Mesendoderm (in vitro differentiated cells): ENCODE measurements around the gene PLEKHA4.

ENCODE experiments used
- DNase-seq: peaks from one replicate; pipeline ENCODE4 v3.0.0; 2013
- H2AK5ac ChIP-seq: 2 replicates; pipeline ENCODE4 v1.6.1; 2013; ENCODE audit warnings: low read length, inconsistent platforms
- H2BK120ac ChIP-seq: 2 replicates; pipeline ENCODE4 v1.6.1; 2013; ENCODE audit warnings: low read depth, mild to moderate bottlenecking, low read length, moderate library complexity, mixed read lengths
- H2BK15ac ChIP-seq: replicated peaks from 2 replicates; pipeline ENCODE4 v1.6.1; 2013; ENCODE audit warnings: low read depth, mild to moderate bottlenecking, moderate library complexity
- H2BK5ac ChIP-seq: 2 replicates; pipeline ENCODE4 v1.6.1; 2013; ENCODE audit warnings: low read length, inconsistent platforms
- H3K18ac ChIP-seq: 2 replicates; pipeline ENCODE4 v1.6.1; 2013; ENCODE audit warnings: mild to moderate bottlenecking, low read length, mixed read lengths
- H3K23ac ChIP-seq: one replicate; pipeline ENCODE4 v1.6.1; 2013; ENCODE audit warnings: low read length
- H3K27ac ChIP-seq: 2 replicates; pipeline ENCODE4 v1.5.1; 2013; ENCODE audit warnings: low read depth, mild to moderate bottlenecking, inconsistent platforms, low read length, moderate library complexity
- H3K27me3 ChIP-seq: 2 replicates; pipeline ENCODE4 v1.6.1; 2013; ENCODE audit warnings: low read length, control low read depth, mild to moderate bottlenecking, inconsistent platforms; ENCODE audit not compliant: insufficient read depth, poor library complexity
- H3K36me3 ChIP-seq: 2 replicates; pipeline ENCODE4 v1.6.1; 2013; ENCODE audit warnings: low read length, inconsistent platforms; ENCODE audit not compliant: control insufficient read depth, insufficient read depth
- H3K4ac ChIP-seq: one replicate; pipeline ENCODE4 v1.6.1; 2013; ENCODE audit warnings: low read depth, mild to moderate bottlenecking, low read length, moderate library complexity
- H3K4me1 ChIP-seq: 2 replicates; pipeline ENCODE4 v1.6.1; 2013; ENCODE audit warnings: low read depth, low read length, inconsistent platforms; ENCODE audit not compliant: control insufficient read depth
- H3K4me2 ChIP-seq: 2 replicates; pipeline ENCODE4 v1.6.1; 2013; ENCODE audit warnings: low read length
- H3K4me3 ChIP-seq: 2 replicates; pipeline ENCODE4 v1.5.1; 2013; ENCODE audit warnings: mild to moderate bottlenecking, low read length
- H3K56ac ChIP-seq: one replicate; pipeline ENCODE4 v1.6.1; 2013; ENCODE audit warnings: low read length
- H3K79me1 ChIP-seq: 2 replicates; pipeline ENCODE4 v1.6.1; 2013; ENCODE audit warnings: low read length, inconsistent platforms
- H3K79me2 ChIP-seq: 2 replicates; pipeline ENCODE4 v1.6.1; 2013; ENCODE audit warnings: mild to moderate bottlenecking, low read length; ENCODE audit not compliant: control insufficient read depth, insufficient read depth
- H3K9ac ChIP-seq: 2 replicates; pipeline ENCODE4 v1.6.1; 2013; ENCODE audit warnings: low read length, inconsistent platforms
- H4K5ac ChIP-seq: one replicate; pipeline ENCODE4 v1.6.1; 2013; ENCODE audit warnings: low read length
- H4K8ac ChIP-seq: one replicate; pipeline ENCODE4 v1.6.1; 2013; ENCODE audit warnings: low read depth, mild to moderate bottlenecking, control low read depth, low read length, moderate library complexity
- WGBS: extraction: QIAGEN DNeasy Blood & Tissue Kit; methylation state at CpG from one replicate; pipeline ENCODE4 v1.1.7; 2013; ENCODE audit warnings: low lambda C conversion rate, missing lambda C conversion rate; ENCODE audit not compliant: insufficient coverage; ENCODE audit errors: extremely low coverage; 5-methylcytosine and 5-hydroxymethylcytosine counted together

The PLEKHA4 gene

GRCh38 chr19:48836089-48837017 lies 32.1 kb downstream of the PLEKHA4 start, which contains the start of gene HSD17B14:
HSD17B14 (minus strand) TSS chr19:48836491; CDS start chr19:48836411, 80 bp downstream.
- peak within 1 kb of the TSS; percentile 87 for H2BK5ac ChIP-seq
- H3K79me1 ChIP-seq, result no peaks in the 10 kb centered on the region
- no peaks in the 10 kb centered on the region for H3K27me3 ChIP-seq
- no peaks in the 10 kb centered on the region for H3K79me2 ChIP-seq
- peak within 1 kb of the TSS; percentile 19 for H3K18ac ChIP-seq
- peak within 1 kb of the TSS; percentile 97 for H3K4me2 ChIP-seq
- H2AK5ac ChIP-seq, result no peak within 1 kb of the TSS
- H3K9ac ChIP-seq, result peak within 1 kb of the TSS; percentile 79
- DNase-seq, result peak; percentile 88
- H4K8ac ChIP-seq, result no peak within 1 kb of the TSS
- no peak within 1 kb of the TSS for H4K5ac ChIP-seq
- H3K36me3 ChIP-seq, result no peaks in the 10 kb centered on the region
- H3K4me3 ChIP-seq, result peak within 1 kb of the TSS; percentile 54
- H2BK120ac ChIP-seq, result no peak within 1 kb of the TSS
- peak within 1 kb of the TSS; percentile 89 for H3K56ac ChIP-seq
- no peak within 1 kb of the TSS for H3K23ac ChIP-seq
- no CpG with 5 or more reads among the region's 35 CpGs for WGBS
- no peaks in the 10 kb centered on the region for H3K4me1 ChIP-seq
- H2BK15ac ChIP-seq, result no peak within 1 kb of the TSS
- H3K4ac ChIP-seq, result no peak within 1 kb of the TSS
- H3K27ac ChIP-seq, result peak within 1 kb of the TSS; percentile 79

DNA sequence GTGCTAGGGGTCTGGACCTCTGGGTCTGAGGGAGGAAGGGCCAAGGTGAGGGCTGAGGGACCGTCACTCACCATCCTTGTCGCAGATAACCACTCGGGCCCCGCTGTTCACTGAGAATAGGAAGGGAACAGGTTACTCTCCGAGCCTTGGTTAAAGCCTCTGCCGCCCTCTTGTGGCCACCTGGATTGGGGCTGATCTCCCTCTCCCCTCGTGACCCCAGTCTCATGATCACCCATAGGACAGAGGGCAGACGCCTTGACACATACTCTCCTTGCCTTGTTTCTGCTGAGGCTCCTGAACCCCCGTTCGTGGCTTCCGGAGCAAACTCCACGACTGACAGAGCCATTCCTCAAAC lies 32.7 kb downstream of the PLEKHA4 start:
- H3K79me2 ChIP-seq, result no peaks in the 10 kb centered on the region
- no peak overlapping the region for H3K23ac ChIP-seq
- H3K4me3 ChIP-seq, result peak overlapping the region; percentile 51
- H4K8ac ChIP-seq, result no peak overlapping the region
- no peak overlapping the region for H3K4ac ChIP-seq
- no peak overlapping the region for H3K18ac ChIP-seq
- no peaks in the 10 kb centered on the region for H3K4me1 ChIP-seq
- peak overlapping the region; percentile 63 for H3K4me2 ChIP-seq
- no peak overlapping the region for H2BK5ac ChIP-seq
- H3K27ac ChIP-seq, result peak overlapping the region; percentile 76
- H4K5ac ChIP-seq, result no peak overlapping the region
- H2BK15ac ChIP-seq, result no peak overlapping the region
- peak; percentile 97 for DNase-seq
- H3K36me3 ChIP-seq, result no peaks in the 10 kb centered on the region
- H3K79me1 ChIP-seq, result no peaks in the 10 kb centered on the region
- H3K9ac ChIP-seq, result peak overlapping the region; percentile 61
- WGBS, result no CpG with 5 or more reads among the region's 12 CpGs
- peak overlapping the region; percentile 89 for H3K56ac ChIP-seq
- H3K27me3 ChIP-seq, result no peaks in the 10 kb centered on the region
- H2AK5ac ChIP-seq, result no peak overlapping the region
- H2BK120ac ChIP-seq, result no peak overlapping the region

- Histone ChIP-seq H3K9ac (no peak overlapping the region), H3K4me3 (no peak overlapping the region), H4K5ac (no peak overlapping the region), H3K27me3 (no peaks in the 10 kb centered on the region), H3K79me1 (no peaks in the 10 kb centered on the region), H3K27ac (peak overlapping the region; percentile 49), H2BK15ac (no peak overlapping the region), H3K23ac (no peak overlapping the region), H3K4ac (no peak overlapping the region), H3K56ac (peak overlapping the region; percentile 42), H3K4me1 (no peaks in the 10 kb centered on the region), H2AK5ac (no peak overlapping the region), H2BK5ac (no peak overlapping the region), H3K36me3 (no peaks in the 10 kb centered on the region), H4K8ac (no peak overlapping the region), H3K79me2 (no peaks in the 10 kb centered on the region), H2BK120ac (no peak overlapping the region), H3K18ac (no peak overlapping the region), H3K4me2 (no peak overlapping the region)
- no CpG with 5 or more reads among the region's 5 CpGs for WGBS
- DNase-seq, result peak; percentile 89
Observed at GRCh38 chr19:48833977-48834376, 34.4 kb downstream of the PLEKHA4 start.

GRCh38 chr19:48833049-48833448 lies 35.4 kb downstream of the PLEKHA4 start:
- Histone ChIP-seq H3K27ac (no peak overlapping the region), H3K18ac (no peak overlapping the region), H3K4me1 (no peaks in the 10 kb centered on the region), H3K79me2 (no peaks in the 10 kb centered on the region), H2BK120ac (no peak overlapping the region), H4K5ac (no peak overlapping the region), H3K23ac (no peak overlapping the region), H3K9ac (no peak overlapping the region), H3K4me3 (no peak overlapping the region), H3K4me2 (no peak overlapping the region), H4K8ac (no peak overlapping the region), H3K36me3 (no peaks in the 10 kb centered on the region), H3K56ac (peak overlapping the region; percentile 40), H3K4ac (no peak overlapping the region), H2BK15ac (no peak overlapping the region), H3K27me3 (no peaks in the 10 kb centered on the region), H3K79me1 (no peaks in the 10 kb centered on the region), H2AK5ac (no peak overlapping the region), H2BK5ac (no peak overlapping the region)
- WGBS, result no CpG with 5 or more reads among the region's 5 CpGs
- peak; percentile 63 for DNase-seq

DNA sequence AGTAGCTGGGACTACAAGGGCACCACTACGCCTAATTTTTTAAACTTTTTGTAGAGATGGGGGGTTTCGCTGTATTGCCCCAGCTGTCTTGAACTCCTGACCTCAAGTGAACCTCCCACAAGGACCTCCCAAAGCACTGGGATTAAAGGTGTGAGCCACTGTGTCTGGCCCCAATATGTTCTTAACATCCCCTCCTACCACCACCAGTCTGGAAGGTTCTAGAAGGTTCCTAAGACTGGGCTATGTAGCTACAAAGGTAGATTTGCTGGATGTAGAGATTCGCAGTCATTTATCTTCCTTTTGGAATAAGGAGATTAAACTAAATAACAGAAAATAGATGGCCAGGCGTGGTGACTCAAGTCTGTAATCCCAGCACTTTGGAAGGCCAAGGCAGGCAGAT lies 37.5 kb downstream of the PLEKHA4 start:
- Histone ChIP-seq H3K79me1 (no peaks in the 10 kb centered on the region), H3K56ac (no peak overlapping the region), H3K27me3 (no peaks in the 10 kb centered on the region), H3K4me2 (no peak overlapping the region), H3K18ac (no peak overlapping the region), H2BK5ac (no peak overlapping the region), H3K4ac (no peak overlapping the region), H3K27ac (peak overlapping the region; percentile 3), H2BK120ac (no peak overlapping the region), H3K23ac (no peak overlapping the region), H3K36me3 (no peaks in the 10 kb centered on the region), H4K5ac (no peak overlapping the region), H3K4me3 (no peak overlapping the region), H3K4me1 (no peaks in the 10 kb centered on the region), H3K79me2 (no peaks in the 10 kb centered on the region), H2BK15ac (no peak overlapping the region), H3K9ac (no peak overlapping the region), H4K8ac (no peak overlapping the region), H2AK5ac (no peak overlapping the region)
- no CpG with 5 or more reads among the region's 4 CpGs for WGBS
- peak; percentile 43 for DNase-seq
